Uterus (tissue), 2 donors: ENCODE results near the gene MVK.

Source experiments
- CTCF ChIP-seq, 4 experiments: fragments of 200-600 bp in 2 of 4; fragments of 450-650 bp in 2 of 4; sonication (generic) in 2 of 4; IDR thresholded peaks; one replicate each; pipeline ENCODE4 v1.5.1; 2016 to 2019; ENCODE audit warnings: antibody characterized with exemption in 4 of 4, mild to moderate bottlenecking in 2 of 4, moderate library complexity in 1 of 4
- POLR2A ChIP-seq, 2 donors: fragments of 450-650 bp; IDR thresholded peaks; one replicate each; pipeline ENCODE4 v1.6.1; 2016; ENCODE audit warnings: antibody characterized with exemption in 2 of 2, mild to moderate bottlenecking in 1 of 2, moderate library complexity in 1 of 2

- TF ChIP-seq CTCF (IDR thresholded peaks at IDR 0.05) (no peak), POLR2A (IDR thresholded peaks at IDR 0.05) (no peak)
Measured at GRCh38 chr12:109531411-109531810, 42.2 kb upstream of the MVK start.
